ENCODE measurements around the gene SRD5A1.

DNA sequence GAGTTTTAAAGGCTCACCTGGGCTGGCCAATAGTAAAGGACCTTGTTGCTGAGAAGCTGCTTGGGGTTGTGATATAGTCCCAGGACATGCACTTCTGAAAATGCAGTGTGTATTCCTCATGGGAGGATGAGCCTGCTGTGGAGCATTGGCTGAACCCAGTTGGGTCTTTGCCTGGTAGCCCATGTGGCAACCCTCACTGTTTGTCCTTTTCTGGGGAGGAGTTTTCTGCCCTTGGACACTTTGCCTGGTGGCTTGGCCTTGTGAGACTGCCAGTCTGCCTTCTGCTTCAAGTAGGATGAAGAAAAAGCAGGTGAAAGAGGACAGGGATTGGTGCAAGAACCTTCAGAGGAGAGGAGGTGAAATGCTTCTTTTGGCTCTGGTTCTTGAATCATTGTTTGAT, 84.0 kb downstream of the SRD5A1 start:
- TF ChIP-seq, protein P1, sequence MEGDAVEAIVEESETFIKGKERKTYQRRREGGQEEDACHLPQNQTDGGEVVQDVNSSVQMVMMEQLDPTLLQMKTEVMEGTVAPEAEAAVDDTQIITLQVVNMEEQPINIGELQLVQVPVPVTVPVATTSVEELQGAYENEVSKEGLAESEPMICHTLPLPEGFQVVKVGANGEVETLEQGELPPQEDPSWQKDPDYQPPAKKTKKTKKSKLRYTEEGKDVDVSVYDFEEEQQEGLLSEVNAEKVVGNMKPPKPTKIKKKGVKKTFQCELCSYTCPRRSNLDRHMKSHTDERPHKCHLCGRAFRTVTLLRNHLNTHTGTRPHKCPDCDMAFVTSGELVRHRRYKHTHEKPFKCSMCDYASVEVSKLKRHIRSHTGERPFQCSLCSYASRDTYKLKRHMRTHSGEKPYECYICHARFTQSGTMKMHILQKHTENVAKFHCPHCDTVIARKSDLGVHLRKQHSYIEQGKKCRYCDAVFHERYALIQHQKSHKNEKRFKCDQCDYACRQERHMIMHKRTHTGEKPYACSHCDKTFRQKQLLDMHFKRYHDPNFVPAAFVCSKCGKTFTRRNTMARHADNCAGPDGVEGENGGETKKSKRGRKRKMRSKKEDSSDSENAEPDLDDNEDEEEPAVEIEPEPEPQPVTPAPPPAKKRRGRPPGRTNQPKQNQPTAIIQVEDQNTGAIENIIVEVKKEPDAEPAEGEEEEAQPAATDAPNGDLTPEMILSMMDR (IDR thresholded peaks at IDR 0.05), result no peak
- TF ChIP-seq POLR2AphosphoS5 (IDR thresholded peaks at IDR 0.05), result no peak

Measured in gastroesophageal sphincter (tissue), 3 donors.